Endothelial cell of umbilical vein (primary cell): ENCODE measurements around the gene PALM. TPM values are rescaled to one million over a fixed set of nuclear protein-coding genes. Genes with fewer than 3 reads are reported as not detected.

Experiments used
- BruUV-seq: library from RNA; stranded (reverse); fragments of 400-500 nt; replicated peaks from 2 replicates; lab custom pipeline; 2021; lab: Mats Ljungman, UMichigan
- CTCF ChIA-PET: fragments of 300-600, 350-600 bp; sonication (Branson Sonifier 250); formaldehyde crosslinking; loops from one replicate; lab custom pipeline; 2021; ENCODE audit warnings: antibody characterized with exemption, inconsistent platforms; lab: Charles Lee
- POLR2A ChIA-PET: fragments of 300-600, 350-600 bp; sonication (Branson Sonifier 250); formaldehyde crosslinking; loops from one replicate; lab custom pipeline; 2021; ENCODE audit warnings: antibody characterized with exemption, inconsistent platforms; lab: Charles Lee
- DNase-seq: peaks from one replicate; pipeline ENCODE4 v3.0.0-alpha.2; 2011; ENCODE audit warnings: low read depth, low spot score
- FAIRE-seq: peaks from 2 replicates; lab custom pipeline; 2011; peaks lifted over from hg19 to GRCh38; lab: Jason Lieb, UNC
- H2AFZ ChIP-seq: 2 replicates; pipeline ENCODE4 v1.6.0; 2012; ENCODE audit warnings: low read depth, low read length, control low read depth, inconsistent platforms
- H3K27ac ChIP-seq: 2 replicates; pipeline ENCODE4 v1.5.1; 2011; ENCODE audit warnings: low read depth, mild to moderate bottlenecking, control low read depth, low read length, moderate library complexity; ENCODE audit not compliant: insufficient read depth
- H3K27me3 ChIP-seq, 2 experiments: 2 replicates each; pipeline versions ENCODE4 v1.6.0 to v1.6.1; 2011; ENCODE audit warnings: low read length in 2 of 2, mixed read lengths in 1 of 2; ENCODE audit not compliant: control insufficient read depth in 2 of 2, insufficient read depth in 2 of 2
- H3K36me3 ChIP-seq, 2 experiments: 2 replicates in 1 of 2; 3 replicates in 1 of 2; pipeline ENCODE4 v1.5.1; 2011; ENCODE audit warnings: low read length in 2 of 2, mild to moderate bottlenecking in 1 of 2, moderate library complexity in 1 of 2; ENCODE audit not compliant: control insufficient read depth in 2 of 2, insufficient read depth in 2 of 2; ENCODE audit errors: extremely low read depth in 1 of 2
- H3K4me1 ChIP-seq: 3 replicates; pipeline ENCODE4 v1.5.1; 2011; ENCODE audit warnings: mild to moderate bottlenecking, low read length; ENCODE audit not compliant: control insufficient read depth, insufficient read depth; ENCODE audit errors: extremely low read depth
- H3K4me2 ChIP-seq: 2 replicates; pipeline ENCODE4 v1.6.1; 2011; ENCODE audit warnings: low read length, control low read depth, mixed read lengths; ENCODE audit not compliant: insufficient read depth
- H3K4me3 ChIP-seq, 3 experiments: fragments of 200-600 bp in 1 of 3; sonication (generic), shearing (Covaris generic) in 1 of 3; replicated peaks in 1 of 3; 2 replicates each; pipeline ENCODE4 v1.5.1; 2011 to 2016; ENCODE audit warnings: control low read depth in 3 of 3, low read length in 3 of 3, mild to moderate bottlenecking in 2 of 3, inconsistent platforms in 1 of 3, low read depth in 1 of 3, moderate library complexity in 1 of 3; ENCODE audit not compliant: insufficient read depth in 1 of 3
- H3K79me2 ChIP-seq: 2 replicates; pipeline ENCODE4 v1.6.0; 2012; ENCODE audit warnings: low read length, inconsistent platforms; ENCODE audit not compliant: control insufficient read depth, insufficient read depth
- H3K9ac ChIP-seq: replicated peaks from 2 replicates; pipeline ENCODE3; 2011; ENCODE audit warnings: low read length, control low read depth; ENCODE audit not compliant: insufficient read depth; ENCODE audit errors: extremely low read depth
- H3K9me1 ChIP-seq: replicated peaks from 3 replicates; pipeline ENCODE4 v1.6.0; 2011; ENCODE audit warnings: mild to moderate bottlenecking, low read length; ENCODE audit not compliant: control insufficient read depth, insufficient read depth; ENCODE audit errors: extremely low read depth
- H3K9me3 ChIP-seq: replicated peaks from 2 replicates; pipeline ENCODE4 v1.5.1; 2012; ENCODE audit warnings: low read length, inconsistent platforms; ENCODE audit not compliant: control insufficient read depth, insufficient read depth
- H4K20me1 ChIP-seq: replicated peaks from 2 replicates; pipeline ENCODE3; 2011; ENCODE audit warnings: mild to moderate bottlenecking, low read length; ENCODE audit not compliant: control insufficient read depth, insufficient read depth; ENCODE audit errors: extremely low read depth
- EZH2 ChIP-seq: IDR thresholded peaks from 2 replicates; pipeline ENCODE4 v1.6.1; 2012; ENCODE audit warnings: borderline replicate concordance, low read depth, mild to moderate bottlenecking, moderate library complexity, low read length, inconsistent platforms; ENCODE audit not compliant: severe bottlenecking
- GATA2 ChIP-seq: IDR thresholded peaks from 2 replicates; pipeline ENCODE4 v1.7.0; 2011; ENCODE audit warnings: low read depth, mild to moderate bottlenecking, moderate library complexity, mixed read lengths, low read length; ENCODE audit not compliant: insufficient read length, insufficient read depth
- JUN ChIP-seq: IDR thresholded peaks from 2 replicates; pipeline ENCODE4 v1.6.1; 2011; ENCODE audit warnings: borderline replicate concordance, low read depth; ENCODE audit not compliant: insufficient read length, insufficient read depth
- POLR2A ChIP-seq: IDR thresholded peaks from 2 replicates; pipeline ENCODE4 v1.6.1; 2012; ENCODE audit warnings: low read depth, mild to moderate bottlenecking, control low read depth, low read length
- dilution Hi-C: fragments of 300-500 bp; cut with MboI; formaldehyde crosslinking; loops from one replicate; pipeline ENCODE4 v1.15.0; 2019; ENCODE audit warnings: low sequenced_read_pairs; ENCODE audit not compliant: extremely low pct_ligation_motif_present
- intact Hi-C: fragments of 100-400 bp; cut with micrococcal nuclease; formaldehyde crosslinking; loops from one replicate; pipeline ENCODE4 v1.10.0; 2022
- polyA plus RNA-seq, 4 experiments: library from polyadenylated mRNA; depleted of rRNA in 3 of 4; stranded (reverse) in 3 of 4; unstranded in 1 of 4; fragments of >200 nt; gene quantifications; 2 replicates each; pipeline versions ENCODE4 v1.2.1 to v1.2.3, GENCODE V29; 2011 to 2012; ENCODE audit warnings: missing spikeins in 1 of 4
- total RNA-seq: library from RNA; stranded (reverse); gene quantifications from 2 replicates; pipeline ENCODE4 v1.2.3, GENCODE V29; 2021
- TF ChIP-seq, protein P1 (sequence below): IDR thresholded peaks from 2 replicates; pipeline ENCODE4 v1.6.1; 2011; ENCODE audit not compliant: insufficient read depth, insufficient read length

PALM gene
- total and polyA plus RNA-seq, 2 donors (not counting 3 experiments of a cell fraction or from before 2014, with no cell fraction given): 3.9 to 31.8 TPM

DNA sequence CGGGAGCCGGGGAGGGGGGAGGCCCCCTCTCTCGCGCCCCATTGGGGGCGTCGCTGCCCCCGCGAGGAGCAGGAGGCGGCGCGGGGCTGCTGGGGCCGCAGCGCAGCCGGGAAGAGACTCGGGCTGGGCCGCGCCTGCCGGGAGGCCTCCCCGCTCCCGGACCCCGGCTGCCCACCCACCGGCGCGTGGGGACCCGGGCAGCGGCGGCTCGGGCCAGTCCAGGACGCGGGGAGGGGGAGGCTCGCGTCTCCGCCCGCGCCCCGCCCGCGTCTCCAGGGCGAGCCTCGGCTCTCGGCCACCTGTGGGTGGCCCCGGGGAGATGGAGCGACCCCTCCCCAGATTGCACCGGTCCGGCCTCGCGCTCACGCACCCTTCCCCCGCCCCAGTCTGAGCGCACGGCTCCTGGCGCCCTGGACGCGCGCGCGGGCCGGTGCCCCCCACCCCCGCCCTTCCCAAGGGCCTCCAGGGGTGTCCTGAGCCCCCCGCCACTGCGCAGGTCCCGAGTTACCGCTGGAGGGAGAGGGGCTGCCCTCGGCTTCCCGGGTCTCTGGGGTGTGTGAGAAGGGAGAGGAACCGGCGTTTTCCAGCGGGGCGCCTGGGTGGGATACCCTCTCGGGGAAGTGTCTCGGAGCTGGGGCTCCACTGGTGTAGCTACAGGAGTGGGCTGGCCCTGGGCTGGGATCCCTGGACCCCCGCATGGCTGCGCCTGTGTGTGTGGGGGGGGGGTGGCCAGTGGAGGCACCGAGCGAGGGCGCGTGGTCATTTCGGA lies 645 bp downstream of the PALM start:
- peak overlapping the region; percentile 18 for H2AFZ ChIP-seq
- dilution Hi-C loops: no loop called here

GRCh38 chr19:709965-710571 lies 1.3 kb downstream of the PALM start:
- FAIRE-seq: no peak
- dilution Hi-C loops: no loop called here
- no peaks in the 10 kb centered on the region for H3K27me3 ChIP-seq
- ChIA-PET CTCF (interaction anchor here (1.3 kb wide), 1 partner anchor 18 kb away, joined by 3 read pairs; no protein-coding TSS in a partner anchor), POLR2A (no interaction called here)
- H4K20me1 ChIP-seq: no peaks in the 10 kb centered on the region
- H3K4me3 ChIP-seq: peak overlapping the region in 2 of 3 experiments; percentile 23 to 43
- TF ChIP-seq EZH2: peak; percentile 62
- no peak for TF ChIP-seq JUN
- no peak for TF ChIP-seq GATA2
- TF ChIP-seq POLR2A: no peak
- TF ChIP-seq, protein P1, sequence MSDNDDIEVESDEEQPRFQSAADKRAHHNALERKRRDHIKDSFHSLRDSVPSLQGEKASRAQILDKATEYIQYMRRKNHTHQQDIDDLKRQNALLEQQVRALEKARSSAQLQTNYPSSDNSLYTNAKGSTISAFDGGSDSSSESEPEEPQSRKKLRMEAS: no peak
- no peak overlapping the region for H3K27ac ChIP-seq
- no peaks in the 10 kb centered on the region for H3K36me3 ChIP-seq
- DNase-seq: no peak
- intact Hi-C loops: loop anchor here (2.0 kb wide), 1 partner anchor 25 kb away; no protein-coding TSS in a partner anchor
- peaks cover 3% of the 10 kb centered on the region for H3K4me1 ChIP-seq
- no peak overlapping the region for H3K9ac ChIP-seq
- no peak overlapping the region for H3K4me2 ChIP-seq
- no peaks in the 10 kb centered on the region for H3K9me3 ChIP-seq
- no peaks in the 10 kb centered on the region for H3K79me2 ChIP-seq
- no peak overlapping the region for H2AFZ ChIP-seq
- no TSS peak for BruUV-seq
- H3K9me1 ChIP-seq: no peaks in the 10 kb centered on the region

More for the DNA sequence above, 645 bp downstream of the PALM start:
- Histone ChIP-seq H3K79me2 (no peaks in the 10 kb centered on the region), H3K9ac (no peak overlapping the region), H3K4me2 (peak overlapping the region; percentile 55), H3K4me3 (peak overlapping the region; percentile 25 to 43 (median 36)), H3K9me1 (no peaks in the 10 kb centered on the region), H3K4me1 (peaks cover 3% of the 10 kb centered on the region), H3K27ac (no peak overlapping the region), H3K9me3 (no peaks in the 10 kb centered on the region), H4K20me1 (no peaks in the 10 kb centered on the region), H3K27me3 (no peaks in the 10 kb centered on the region), H3K36me3 (no peaks in the 10 kb centered on the region)
- DNase-seq (no peak), FAIRE-seq (no peak)
- no TSS peak for BruUV-seq
- peak; percentile 46 for TF ChIP-seq EZH2
- TF ChIP-seq, protein P1: no peak
- intact Hi-C loops: no loop called here
- POLR2A ChIA-PET: no interaction called here
- CTCF ChIA-PET: interaction anchor here (0.5 to 2.3 kb wide), 3 partner anchors 19 to 60 kb away, joined by 3 to 18 read pairs (median 3); no protein-coding TSS in a partner anchor
